Peyer's patch (tissue), 4 donors: ENCODE data around the gene AKAP6. TPM values are rescaled to one million over a fixed set of nuclear protein-coding genes. Genes with fewer than 3 reads are reported as not detected.

Experiments used
- DNase-seq, 3 donors: peaks; one replicate each; pipeline ENCODE4 v3.0.0-alpha.2; 2017 to 2019
- H3K27ac ChIP-seq, 4 donors: fragments of 200-600 bp; sonication (generic); one replicate each; pipeline ENCODE4 v1.5.1; 2016 to 2019
- H3K27me3 ChIP-seq, 2 donors: fragments of 200-600 bp; sonication (generic); one replicate each; pipeline ENCODE4 v1.5.1; 2019
- H3K36me3 ChIP-seq, 3 donors: fragments of 200-600 bp; sonication (generic); one replicate each; pipeline ENCODE4 v1.5.1; 2016 to 2019
- H3K4me1 ChIP-seq, 4 donors: fragments of 200-600 bp; sonication (generic); one replicate each; pipeline ENCODE4 v1.5.1; 2016 to 2019
- H3K4me3 ChIP-seq, 4 donors: fragments of 200-600 bp; sonication (generic); 1 replicate in 3 of 4; 2 replicates in 1 of 4; pipeline ENCODE4 v1.5.1; 2016 to 2019; ENCODE audit warnings: mild to moderate bottlenecking in 1 of 4
- H3K9me3 ChIP-seq, 4 donors: fragments of 200-600 bp; sonication (generic); one replicate each; pipeline ENCODE4 v1.5.1; 2016 to 2019; ENCODE audit warnings: mild to moderate bottlenecking in 1 of 4
- CTCF ChIP-seq, 6 experiments: fragments of 450-650 bp in 4 of 6; fragments of 200-600 bp in 2 of 6; sonication (generic) in 1 of 6; IDR thresholded peaks; one replicate each; pipeline ENCODE4 v1.5.1; 2017 to 2019; ENCODE audit warnings: antibody characterized with exemption in 6 of 6, mild to moderate bottlenecking in 3 of 6, moderate library complexity in 1 of 6
- POLR2A ChIP-seq, 2 donors: fragments of 450-650 bp; IDR thresholded peaks; one replicate each; pipeline ENCODE4 v1.5.1; 2017; ENCODE audit warnings: antibody characterized with exemption in 2 of 2, mild to moderate bottlenecking in 2 of 2, moderate library complexity in 2 of 2
- total RNA-seq, 4 donors: library from RNA; depleted of rRNA; stranded (reverse); fragments of >200 nt; gene quantifications; one replicate each; pipeline ENCODE4 v1.1.0, GENCODE V29; 2016

The AKAP6 gene
- total RNA-seq, 4 donors from 2014 or later: 7.6 to 21.5 (median 12.2) TPM

GRCh38 chr14:32727832-32728231, 398.7 kb downstream of the AKAP6 start:
- TF ChIP-seq CTCF (IDR thresholded peaks at IDR 0.05) (no peak), POLR2A (IDR thresholded peaks at IDR 0.05) (no peak)
- Histone ChIP-seq H3K4me1 (no peaks in the 10 kb centered on the region), H3K36me3 (no peaks in the 10 kb centered on the region), H3K9me3 (no peaks in the 10 kb centered on the region), H3K27ac (no peak overlapping the region), H3K4me3 (no peak overlapping the region), H3K27me3 (no peaks in the 10 kb centered on the region)
- no peak for DNase-seq

- Histone ChIP-seq H3K9me3 (no peaks in the 10 kb centered on the region), H3K4me1 (no peaks in the 10 kb centered on the region), H3K4me3 (no peak overlapping the region), H3K27me3 (no peaks in the 10 kb centered on the region), H3K36me3 (no peaks in the 10 kb centered on the region), H3K27ac (no peak overlapping the region)
- DNase-seq: no peak
- TF ChIP-seq POLR2A (IDR thresholded peaks at IDR 0.05): no peak
- no peak for TF ChIP-seq CTCF (IDR thresholded peaks at IDR 0.05)
Observed at GRCh38 chr14:32728526-32728925, 399.4 kb downstream of the AKAP6 start.

- Histone ChIP-seq H3K4me3 (no peak overlapping the region), H3K36me3 (no peaks in the 10 kb centered on the region), H3K27ac (no peak overlapping the region), H3K4me1 (no peaks in the 10 kb centered on the region), H3K27me3 (no peaks in the 10 kb centered on the region), H3K9me3 (no peaks in the 10 kb centered on the region)
- DNase-seq: no peak
- no peak for TF ChIP-seq CTCF (IDR thresholded peaks at IDR 0.05)
- TF ChIP-seq POLR2A (IDR thresholded peaks at IDR 0.05): no peak
Observed at GRCh38 chr14:32728976-32729375, 399.9 kb downstream of the AKAP6 start.

GRCh38 chr14:32731249-32731648, 402.2 kb downstream of the AKAP6 start:
- no peak overlapping the region for H3K4me3 ChIP-seq
- H3K27ac ChIP-seq: no peak overlapping the region
- H3K36me3 ChIP-seq: no peaks in the 10 kb centered on the region
- H3K9me3 ChIP-seq: no peaks in the 10 kb centered on the region
- H3K27me3 ChIP-seq: no peaks in the 10 kb centered on the region
- no peak for DNase-seq
- H3K4me1 ChIP-seq: no peaks in the 10 kb centered on the region
- TF ChIP-seq CTCF (IDR thresholded peaks at IDR 0.05): no peak
- no peak for TF ChIP-seq POLR2A (IDR thresholded peaks at IDR 0.05)

GRCh38 chr14:32733015-32733414, 403.9 kb downstream of the AKAP6 start:
- Histone ChIP-seq H3K4me1 (no peaks in the 10 kb centered on the region), H3K9me3 (no peaks in the 10 kb centered on the region), H3K36me3 (no peaks in the 10 kb centered on the region), H3K27me3 (no peaks in the 10 kb centered on the region), H3K4me3 (no peak overlapping the region), H3K27ac (no peak overlapping the region)
- DNase-seq: no peak
- TF ChIP-seq CTCF (IDR thresholded peaks at IDR 0.05) (no peak), POLR2A (IDR thresholded peaks at IDR 0.05) (no peak)

- Histone ChIP-seq H3K27me3 (no peaks in the 10 kb centered on the region), H3K4me3 (no peak overlapping the region), H3K4me1 (no peaks in the 10 kb centered on the region), H3K27ac (no peak overlapping the region), H3K36me3 (no peaks in the 10 kb centered on the region), H3K9me3 (no peaks in the 10 kb centered on the region)
- TF ChIP-seq POLR2A (IDR thresholded peaks at IDR 0.05): no peak
- no peak for TF ChIP-seq CTCF (IDR thresholded peaks at IDR 0.05)
- no peak for DNase-seq
Observed at GRCh38 chr14:32734261-32734660, 405.2 kb downstream of the AKAP6 start.
